Stimulated activated naive CD8-positive, alpha-beta T cell treated with anti-CD3 and anti-CD28 coated beads, Interleukin-15, amount 100 ng/mL, for 72 hours (primary cell): ENCODE measurements around the gene UBAC2.
"Not testable (repeated sequence)": the region's sequence is repeated elsewhere in the genome, so short reads cannot be mapped to it uniquely, and the experiment has no call there.

Experiments used
- ATAC-seq: fragments of 150-1000 bp; cut with Tn5 transposase; 2 replicates; pipeline ENCODE4 v1.10.0; 2021; ENCODE audit warnings: mild to moderate bottlenecking, moderate library complexity
- DNase-seq, 2 donors: peaks; one replicate each; pipeline ENCODE4 v3.0.0; 2021 to 2022
- H3K27ac Mint-ChIP-seq, 2 donors: one replicate each; pipeline ENCODE4 v1.8.0; 2022; ENCODE audit warnings: mild to moderate bottlenecking in 2 of 2, mixed read lengths in 2 of 2, moderate library complexity in 2 of 2
- H3K27me3 Mint-ChIP-seq: one replicate; pipeline ENCODE4 v1.8.0; 2022; ENCODE audit warnings: mixed read lengths
- H3K4me1 Mint-ChIP-seq: one replicate; pipeline ENCODE4 v1.8.0; 2022; ENCODE audit warnings: mild to moderate bottlenecking, mixed read lengths
- H3K4me3 Mint-ChIP-seq, 2 donors: one replicate each; pipeline ENCODE4 v1.8.0; 2022; ENCODE audit warnings: mild to moderate bottlenecking in 2 of 2, mixed read lengths in 2 of 2, moderate library complexity in 1 of 2
- H3K9me3 Mint-ChIP-seq, 2 donors: one replicate each; pipeline ENCODE4 v1.8.0; 2022; ENCODE audit warnings: mixed read lengths in 2 of 2

The UBAC2 gene

GRCh38 chr13:99393791-99394735, 193.4 kb downstream of the UBAC2 start:
- H3K9me3 Mint-ChIP-seq, result peaks cover 0 to 8% of the 10 kb centered on the region in 2 donors
- no peaks in the 10 kb centered on the region for H3K27me3 Mint-ChIP-seq
- peak overlapping the region in 1 of 2 donors; percentile 72 for H3K27ac Mint-ChIP-seq
- ATAC-seq (peak; percentile 39), DNase-seq (no peak)
- H3K4me1 Mint-ChIP-seq, result peaks cover 62% of the 10 kb centered on the region
- no peak overlapping the region for H3K4me3 Mint-ChIP-seq

GRCh38 chr13:99395436-99395835, 194.8 kb downstream of the UBAC2 start:
- H3K4me1 Mint-ChIP-seq, result peaks cover 62% of the 10 kb centered on the region
- H3K27ac Mint-ChIP-seq, result peak overlapping the region in 1 of 2 donors; percentile 69
- H3K4me3 Mint-ChIP-seq, result no peak overlapping the region
- H3K9me3 Mint-ChIP-seq, result peaks cover 0 to 8% of the 10 kb centered on the region in 2 donors
- DNase-seq (no peak), ATAC-seq (no peak)
- H3K27me3 Mint-ChIP-seq, result no peaks in the 10 kb centered on the region

GRCh38 chr13:99396446-99396845, 195.8 kb downstream of the UBAC2 start:
- peak overlapping the region; percentile 64 to 81 for H3K27ac Mint-ChIP-seq
- peaks cover 68% of the 10 kb centered on the region for H3K4me1 Mint-ChIP-seq
- peaks cover 0 to 8% of the 10 kb centered on the region in 2 donors for H3K9me3 Mint-ChIP-seq
- H3K4me3 Mint-ChIP-seq, result no peak overlapping the region
- no peaks in the 10 kb centered on the region for H3K27me3 Mint-ChIP-seq
- ATAC-seq, result no peak
- no peak for DNase-seq

GRCh38 chr13:99398071-99398470, 197.4 kb downstream of the UBAC2 start:
- Mint-ChIP-seq H3K27me3 (no peaks in the 10 kb centered on the region), H3K9me3 (peaks cover 0 to 16% of the 10 kb centered on the region in 2 donors), H3K4me3 (no peak overlapping the region), H3K4me1 (peaks cover 72% of the 10 kb centered on the region), H3K27ac (no peak overlapping the region)
- ATAC-seq, result no peak
- no peak for DNase-seq

GRCh38 chr13:99398916-99399622, 198.4 kb downstream of the UBAC2 start:
- peak overlapping the region in 1 of 2 donors; percentile 23 for H3K4me3 Mint-ChIP-seq
- peaks cover 0 to 10% of the 10 kb centered on the region in 2 donors for H3K9me3 Mint-ChIP-seq
- peak overlapping the region; percentile 8 to 93 for H3K27ac Mint-ChIP-seq
- H3K4me1 Mint-ChIP-seq, result peaks cover 77% of the 10 kb centered on the region
- no peaks in the 10 kb centered on the region for H3K27me3 Mint-ChIP-seq
- ATAC-seq, result no peak
- DNase-seq, result no peak

GRCh38 chr13:99399623-99399974, 198.9 kb downstream of the UBAC2 start:
- Mint-ChIP-seq H3K27me3 (no peaks in the 10 kb centered on the region), H3K27ac (peak overlapping the region; percentile 83 to 93), H3K4me3 (peak overlapping the region; percentile 62 to 79), H3K9me3 (peaks cover 0 to 8% of the 10 kb centered on the region in 2 donors), H3K4me1 (peaks cover 77% of the 10 kb centered on the region)
- DNase-seq (no peak), ATAC-seq (no peak)

- DNase-seq (peak in 1 of 2 donors; percentile 58), ATAC-seq (peak; percentile 92)
- Mint-ChIP-seq H3K4me3 (peak overlapping the region; percentile 24 to 42), H3K4me1 (peaks cover 65% of the 10 kb centered on the region), H3K9me3 (peaks cover 0 to 14% of the 10 kb centered on the region in 2 donors), H3K27ac (peak overlapping the region; percentile 68 to 94), H3K27me3 (no peaks in the 10 kb centered on the region)
These were observed 202.9 kb downstream of the UBAC2 start for GRCh38 chr13:99403458-99403971.

- Mint-ChIP-seq H3K4me1 (peaks cover 64% of the 10 kb centered on the region), H3K9me3 (peaks cover 0 to 14% of the 10 kb centered on the region in 2 donors), H3K4me3 (peak overlapping the region; percentile 24 to 42), H3K27me3 (no peaks in the 10 kb centered on the region), H3K27ac (peak overlapping the region; percentile 68 to 94)
- DNase-seq, result no peak
- peak; percentile 41 for ATAC-seq
These were observed 203.5 kb downstream of the UBAC2 start for GRCh38 chr13:99404005-99404755.

GRCh38 chr13:99405966-99406365, 205.3 kb downstream of the UBAC2 start:
- H3K27ac Mint-ChIP-seq, result no peak overlapping the region
- peaks cover 63% of the 10 kb centered on the region for H3K4me1 Mint-ChIP-seq
- peaks cover 0 to 14% of the 10 kb centered on the region in 2 donors for H3K9me3 Mint-ChIP-seq
- no peaks in the 10 kb centered on the region for H3K27me3 Mint-ChIP-seq
- no peak for DNase-seq
- H3K4me3 Mint-ChIP-seq, result no peak overlapping the region
- no peak for ATAC-seq

- DNase-seq (no peak), ATAC-seq (no peak)
- H3K9me3 Mint-ChIP-seq, result peaks cover 1 to 16% of the 10 kb centered on the region in 2 donors
- no peak overlapping the region for H3K27ac Mint-ChIP-seq
- H3K27me3 Mint-ChIP-seq, result no peaks in the 10 kb centered on the region
- H3K4me3 Mint-ChIP-seq, result no peak overlapping the region
- peaks cover 66% of the 10 kb centered on the region for H3K4me1 Mint-ChIP-seq
These were observed 206.1 kb downstream of the UBAC2 start for GRCh38 chr13:99406799-99407201.

GRCh38 chr13:99407906-99408702, 207.4 kb downstream of the UBAC2 start:
- Mint-ChIP-seq H3K27me3 (no peaks in the 10 kb centered on the region), H3K9me3 (peaks cover 6 to 14% of the 10 kb centered on the region in 2 donors), H3K27ac (no peak overlapping the region), H3K4me1 (peaks cover 61% of the 10 kb centered on the region), H3K4me3 (no peak overlapping the region)
- ATAC-seq, result no peak
- DNase-seq, result no peak

- H3K4me3 Mint-ChIP-seq, result no peak overlapping the region
- H3K27ac Mint-ChIP-seq, result no peak overlapping the region
- peaks cover 56% of the 10 kb centered on the region for H3K4me1 Mint-ChIP-seq
- peaks cover 6 to 14% of the 10 kb centered on the region in 2 donors for H3K9me3 Mint-ChIP-seq
- H3K27me3 Mint-ChIP-seq, result no peaks in the 10 kb centered on the region
- DNase-seq (no peak), ATAC-seq (no peak)
These were observed 208.0 kb downstream of the UBAC2 start for GRCh38 chr13:99408703-99409000.

- not testable (repeated sequence) for H3K27ac Mint-ChIP-seq, H3K27me3 Mint-ChIP-seq, DNase-seq
- peak; percentile 57 for ATAC-seq
- H3K4me1 Mint-ChIP-seq, result peaks cover 47% of the 10 kb centered on the region
- peaks cover 6 to 14% of the 10 kb centered on the region in 2 donors for H3K9me3 Mint-ChIP-seq
- H3K4me3 Mint-ChIP-seq, result peak overlapping the region; percentile 23 to 49
These were observed 208.9 kb downstream of the UBAC2 start for GRCh38 chr13:99409461-99410083.
